ENCODE data around the gene SH3GL1. TPM values are rescaled to one million over a fixed set of nuclear protein-coding genes. Genes with fewer than 3 reads are reported as not detected.
A peak's percentile ranks its signal among the peaks of the same experiment; 100 is the strongest.
"Not testable (repeated sequence)": the region's sequence is repeated elsewhere in the genome, so short reads cannot be mapped to it uniquely, and the experiment has no call there.

SH3GL1 gene
- total RNA-seq, 1 experiment from 2014 or later: 108 TPM

GRCh38 chr19:4334929-4335570 is 65.3 kb downstream of the SH3GL1 start:
- no TSS peak for BruUV-seq (replicated peaks)
- H3K36me3 ChIP-seq (ENCODE audit: insufficient read depth, low read length, poor library complexity, severe bottlenecking): no peaks in the 10 kb centered on the region
- no peak overlapping the region for H3K4me3 ChIP-seq (ENCODE audit: low read depth, low read length, poor library complexity, severe bottlenecking)
- intact Hi-C loops (cut with micrococcal nuclease; ENCODE audit: unreplicated experiment): no loop called here
- H3K4me1 ChIP-seq (ENCODE audit: insufficient read depth, low read length, poor library complexity, severe bottlenecking): peaks cover 8% of the 10 kb centered on the region
- DNase-seq (ENCODE audit: low spot score): no peak
- no peak overlapping the region for H3K27ac ChIP-seq (ENCODE audit: low read depth, low read length, poor library complexity, severe bottlenecking)
- H3K27me3 ChIP-seq (replicated peaks; ENCODE audit: insufficient read depth, low read depth, low read length, poor library complexity): no peaks in the 10 kb centered on the region
- H3K9me3 ChIP-seq (ENCODE audit: low read depth, low read length, poor library complexity, severe bottlenecking): no peaks in the 10 kb centered on the region
- TF ChIP-seq CTCF (conservative IDR thresholded peaks at IDR 0.05; ENCODE audit: low read depth, low read length) (no peak), EZH2 (IDR thresholded peaks at IDR 0.05; ENCODE audit: borderline replicate concordance, low read depth, low read length, poor library complexity, severe bottlenecking) (no peak)
- ChIA-PET POLR2A (ENCODE audit: low non-redundant PET) (no interaction called here), CTCF (no interaction called here)

- no peaks in the 10 kb centered on the region for H3K36me3 ChIP-seq (ENCODE audit: insufficient read depth, low read length, poor library complexity, severe bottlenecking)
- intact Hi-C loops (cut with micrococcal nuclease; ENCODE audit: unreplicated experiment): no loop called here
- no peak for DNase-seq (ENCODE audit: low spot score)
- peaks cover 11% of the 10 kb centered on the region for H3K4me1 ChIP-seq (ENCODE audit: insufficient read depth, low read length, poor library complexity, severe bottlenecking)
- no TSS peak for BruUV-seq (replicated peaks)
- H3K9me3 ChIP-seq (ENCODE audit: low read depth, low read length, poor library complexity, severe bottlenecking): no peaks in the 10 kb centered on the region
- H3K27me3 ChIP-seq (replicated peaks; ENCODE audit: insufficient read depth, low read depth, low read length, poor library complexity): no peaks in the 10 kb centered on the region
- TF ChIP-seq CTCF (conservative IDR thresholded peaks at IDR 0.05; ENCODE audit: low read depth, low read length) (no peak), EZH2 (IDR thresholded peaks at IDR 0.05; ENCODE audit: borderline replicate concordance, low read depth, low read length, poor library complexity, severe bottlenecking) (no peak)
- POLR2A ChIA-PET (ENCODE audit: low non-redundant PET): no interaction called here
- H3K27ac ChIP-seq (ENCODE audit: low read depth, low read length, poor library complexity, severe bottlenecking): no peak overlapping the region
- no peak overlapping the region for H3K4me3 ChIP-seq (ENCODE audit: low read depth, low read length, poor library complexity, severe bottlenecking)
- CTCF ChIA-PET: no interaction called here
Observed at GRCh38 chr19:4329858-4330257, 70.5 kb downstream of the SH3GL1 start.

GRCh38 chr19:4328991-4329681 is 71.2 kb downstream of the SH3GL1 start:
- H3K27me3 ChIP-seq (replicated peaks; ENCODE audit: insufficient read depth, low read depth, low read length, poor library complexity); intact Hi-C loops (cut with micrococcal nuclease; ENCODE audit: unreplicated experiment); POLR2A ChIA-PET (ENCODE audit: low non-redundant PET); H3K9me3 ChIP-seq (ENCODE audit: low read depth, low read length, poor library complexity, severe bottlenecking); H3K36me3 ChIP-seq (ENCODE audit: insufficient read depth, low read length, poor library complexity, severe bottlenecking): not testable (repeated sequence)
- H3K4me1 ChIP-seq (ENCODE audit: insufficient read depth, low read length, poor library complexity, severe bottlenecking): peaks cover 11% of the 10 kb centered on the region
- BruUV-seq (replicated peaks): TSS peak; percentile 51
- CTCF ChIA-PET: interaction anchor here (1.2 kb wide), 1 partner anchor 82 kb away, joined by 3 read pairs; the partner anchor contains the start of gene YJU2
- H3K27ac ChIP-seq (ENCODE audit: low read depth, low read length, poor library complexity, severe bottlenecking): peak overlapping the region; percentile 54
- peak; percentile 37 for DNase-seq (ENCODE audit: low spot score)
- peak overlapping the region; percentile 58 for H3K4me3 ChIP-seq (ENCODE audit: low read depth, low read length, poor library complexity, severe bottlenecking)
